Astrocyte of the cerebellum (primary cell): ENCODE results near the gene CNGA4.
"Not testable (repeated sequence)": the region's sequence is repeated elsewhere in the genome, so short reads cannot be mapped to it uniquely, and the experiment has no call there.

ENCODE experiments used
- DNase-seq: peaks from one replicate; pipeline ENCODE4 v3.0.0-alpha.2; 2011; ENCODE audit warnings: low read depth
- H3K4me3 ChIP-seq: 2 replicates; pipeline ENCODE4 v1.5.1; 2011; ENCODE audit warnings: mild to moderate bottlenecking, low read depth, low read length, moderate library complexity
- CTCF ChIP-seq: IDR thresholded peaks from 2 replicates; pipeline ENCODE4 v1.5.1; 2012; ENCODE audit warnings: low read length, low read depth, moderate library complexity, mild to moderate bottlenecking; ENCODE audit errors: missing control alignments
- in situ Hi-C: cut with HindIII; loops from 2 replicates; pipeline ENCODE4 v1.10.0; 2017; ENCODE audit warnings: low sequenced_read_pairs

Gene CNGA4

DNA sequence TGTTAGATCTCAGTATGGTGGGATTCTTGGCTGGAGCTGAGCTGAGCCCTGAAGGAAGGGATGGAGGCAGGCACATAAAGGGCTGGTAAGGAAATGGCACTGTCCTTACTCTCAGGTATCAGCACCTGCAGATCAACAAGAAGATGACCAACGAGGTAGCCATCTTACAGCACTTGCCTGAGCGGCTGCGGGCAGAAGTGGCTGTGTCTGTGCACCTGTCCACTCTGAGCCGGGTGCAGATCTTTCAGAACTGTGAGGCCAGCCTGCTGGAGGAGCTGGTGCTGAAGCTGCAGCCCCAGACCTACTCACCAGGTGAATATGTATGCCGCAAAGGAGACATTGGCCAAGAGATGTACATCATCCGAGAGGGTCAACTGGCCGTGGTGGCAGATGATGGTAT lies 2.4 kb downstream of the CNGA4 start:
- no peak for DNase-seq
- no peak overlapping the region for H3K4me3 ChIP-seq
- in situ Hi-C loops: no loop called here
- TF ChIP-seq CTCF: no peak

GRCh38 chr11:6245536-6245935 lies 6.6 kb downstream of the CNGA4 start:
- in situ Hi-C loops: no loop called here
- no peak for TF ChIP-seq CTCF
- no peak for DNase-seq
- H3K4me3 ChIP-seq: no peak overlapping the region

DNA sequence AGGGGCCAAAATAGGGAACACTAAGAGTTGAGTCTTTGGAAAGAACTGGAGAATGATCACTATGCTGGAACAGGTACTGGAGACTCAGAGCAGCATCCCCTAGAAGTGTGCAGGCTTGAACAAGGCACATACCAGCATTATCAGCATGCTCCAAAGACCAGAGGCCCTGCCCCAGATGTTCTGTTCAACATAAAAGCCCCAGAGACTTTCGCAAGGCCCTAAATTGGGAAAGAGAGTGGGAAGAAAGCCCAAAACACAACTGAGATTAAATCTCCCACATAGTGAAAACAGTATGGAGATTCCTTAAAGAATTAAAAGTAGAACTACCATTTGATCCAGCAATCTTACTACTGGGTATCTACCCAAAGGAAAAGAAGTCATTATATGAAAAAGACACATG lies 9.4 kb downstream of the CNGA4 start:
- H3K4me3 ChIP-seq: no peak overlapping the region
- no peak for DNase-seq
- in situ Hi-C loops: no loop called here
- TF ChIP-seq CTCF: no peak

DNA sequence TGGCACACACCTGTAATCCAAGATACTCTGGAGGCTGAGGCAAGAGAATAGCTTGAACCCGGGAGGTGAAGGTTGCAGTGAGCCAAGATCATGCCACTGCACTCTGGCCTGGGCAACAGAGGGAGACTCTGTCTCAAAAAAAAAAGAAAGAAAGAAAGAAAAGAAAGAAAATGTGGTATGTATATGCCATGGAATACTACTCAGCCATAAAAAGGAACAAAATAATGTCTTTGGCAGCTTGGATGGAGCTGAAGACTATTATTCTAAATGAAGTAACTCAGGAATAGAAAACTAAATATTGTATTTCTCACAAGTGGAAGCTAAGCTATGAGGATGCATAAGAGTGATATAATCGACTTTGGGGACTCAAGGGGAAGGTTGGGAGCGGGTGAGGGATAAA lies 10.0 kb downstream of the CNGA4 start:
- in situ Hi-C loops, DNase-seq, H3K4me3 ChIP-seq: not testable (repeated sequence)

GRCh38 chr11:6249770-6250555 lies 11.1 kb downstream of the CNGA4 start:
- peak; percentile 31 for DNase-seq
- in situ Hi-C loops: loop anchor here (10.0 kb wide), 1 partner anchor 95 kb away; no protein-coding TSS in a partner anchor
- H3K4me3 ChIP-seq: no peak overlapping the region
- TF ChIP-seq CTCF: no peak

DNA sequence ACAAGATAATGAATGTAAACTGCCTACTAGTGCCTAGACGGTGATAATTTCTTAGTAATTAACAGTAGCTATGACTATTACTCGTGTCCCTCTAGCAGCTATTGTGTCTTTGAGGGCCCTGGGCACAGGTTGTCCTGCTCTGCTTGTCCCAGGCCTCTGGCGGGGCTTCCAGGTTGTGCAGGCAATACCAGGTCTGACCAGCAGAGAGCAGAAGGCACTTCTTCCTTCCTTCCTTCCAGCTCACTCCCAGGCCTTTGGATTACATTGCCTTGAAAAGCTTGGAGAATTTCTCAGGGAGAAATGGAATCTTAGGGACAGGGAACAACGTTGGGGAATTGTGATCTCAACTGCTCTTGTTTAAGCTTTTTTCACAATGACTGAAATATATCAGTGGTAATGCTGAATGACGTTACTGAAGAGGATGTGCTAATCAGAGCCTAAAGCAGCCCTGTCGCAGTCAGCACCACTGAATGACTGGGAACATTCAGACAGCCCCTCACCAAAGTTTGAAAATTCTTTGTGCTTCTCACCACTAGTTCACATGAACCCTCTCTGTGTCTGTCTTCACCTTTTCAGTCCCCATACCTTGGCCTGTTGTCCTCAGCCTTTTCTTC lies 12.3 kb downstream of the CNGA4 start:
- DNase-seq: peak; percentile 50
- in situ Hi-C loops: loop anchor here (10.0 kb wide), 1 partner anchor 94 kb away; no protein-coding TSS in a partner anchor
- peak; percentile 97 for TF ChIP-seq CTCF
- H3K4me3 ChIP-seq: no peak overlapping the region

GRCh38 chr11:6251990-6252473 lies 13.1 kb downstream of the CNGA4 start:
- in situ Hi-C loops: loop anchor here (10.0 kb wide), 1 partner anchor 93 kb away; no protein-coding TSS in a partner anchor
- no peak for DNase-seq
- TF ChIP-seq CTCF: no peak
- no peak overlapping the region for H3K4me3 ChIP-seq
